Adipose tissue (tissue), 3 donors: ENCODE results near the gene PCDHGB2. TPM values are rescaled to one million over a fixed set of nuclear protein-coding genes. Genes with fewer than 3 reads are reported as not detected.
"Not testable (repeated sequence)": the region's sequence is repeated elsewhere in the genome, so short reads cannot be mapped to it uniquely, and the experiment has no call there.

Source experiments
- H3K27ac ChIP-seq: one replicate; pipeline ENCODE4 v1.5.1; 2013; ENCODE audit warnings: low read depth, low read length
- WGBS, 3 donors: extraction: QIAGEN DNeasy Blood & Tissue Kit; methylation state at CpG; one replicate each; pipeline ENCODE4 v1.1.7; 2013; 5-methylcytosine and 5-hydroxymethylcytosine counted together
- polyA plus RNA-seq, 3 donors: library from polyadenylated mRNA; stranded (reverse); fragments of 200-250 nt; gene quantifications; one replicate each; pipeline ENCODE4 v1.2.3, GENCODE V29; 2013
- donor health status: healthy with polysubstance abuse.
- donor health status: Bipolar disorder and iron deficiency.
- donor health status: healthy.

PCDHGB2 gene
- polyA plus RNA-seq, 3 donors, result 0.58 to 0.90 (median 0.71) TPM

DNA sequence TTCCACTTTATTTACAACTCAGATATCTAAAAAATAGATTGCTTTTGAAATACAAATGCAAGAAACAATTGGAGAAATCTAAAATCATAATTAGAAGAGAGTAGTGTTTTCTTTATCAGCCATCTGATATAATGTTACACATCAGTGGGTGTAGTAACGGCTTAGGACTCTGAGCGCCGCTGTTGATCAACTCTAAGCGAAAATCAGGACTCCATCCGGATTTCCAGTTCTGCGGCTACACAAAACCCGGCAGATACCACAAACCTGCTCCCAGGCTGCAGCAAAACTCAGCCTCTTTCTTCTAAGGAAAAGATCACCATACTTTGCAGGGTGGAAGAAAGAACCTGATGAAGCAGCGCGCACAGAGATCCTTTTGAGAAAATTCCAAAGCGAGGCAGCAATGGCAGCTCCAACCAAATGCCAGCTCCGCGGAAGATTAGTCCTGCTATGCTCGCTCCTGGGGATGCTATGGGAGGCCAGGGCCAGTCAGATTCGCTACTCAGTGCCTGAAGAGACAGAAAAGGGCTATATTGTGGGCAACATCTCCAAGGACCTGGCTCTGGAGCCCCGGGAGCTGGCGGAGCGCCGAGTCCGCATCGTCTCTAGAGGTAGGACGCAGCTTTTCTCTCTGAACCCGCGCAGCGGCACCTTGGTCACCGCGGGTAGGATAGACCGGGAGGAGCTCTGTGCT, 42.9 kb downstream of the PCDHGB2 start, which contains the start of gene PCDHGA9:
Gene PCDHGA9 (plus strand): TSS at position 226 of the 691 bp plus-strand sequence. CDS start 175 bp downstream, at position 401.
- H3K27ac ChIP-seq, result no peak within 1 kb of the TSS
- WGBS, 3 donors, result 14 to 16% (median 15%) methylated on average over 27 of the region's 27 CpGs

- 18 to 33% (median 23%) methylated on average over 22 of the region's 22 CpGs for WGBS, 3 donors
Measured at GRCh38 chr5:141403387-141403786, 43.6 kb downstream of the PCDHGB2 start.

GRCh38 chr5:141407790-141408505, 48.2 kb downstream of the PCDHGB2 start, which contains the start of gene PCDHGB6:
TSS of gene PCDHGB6 (plus strand) at chr5:141408021. CDS start at chr5:141408203, 182 bp downstream.
- not testable (repeated sequence) for H3K27ac ChIP-seq
- 9 to 12% (median 10%) methylated on average over 46 to 49 of the region's 51 CpGs for WGBS, 3 donors

More at GRCh38 chr5:141403387-141403786, 43.6 kb downstream of the PCDHGB2 start:
- no peak overlapping the region for H3K27ac ChIP-seq

DNA sequence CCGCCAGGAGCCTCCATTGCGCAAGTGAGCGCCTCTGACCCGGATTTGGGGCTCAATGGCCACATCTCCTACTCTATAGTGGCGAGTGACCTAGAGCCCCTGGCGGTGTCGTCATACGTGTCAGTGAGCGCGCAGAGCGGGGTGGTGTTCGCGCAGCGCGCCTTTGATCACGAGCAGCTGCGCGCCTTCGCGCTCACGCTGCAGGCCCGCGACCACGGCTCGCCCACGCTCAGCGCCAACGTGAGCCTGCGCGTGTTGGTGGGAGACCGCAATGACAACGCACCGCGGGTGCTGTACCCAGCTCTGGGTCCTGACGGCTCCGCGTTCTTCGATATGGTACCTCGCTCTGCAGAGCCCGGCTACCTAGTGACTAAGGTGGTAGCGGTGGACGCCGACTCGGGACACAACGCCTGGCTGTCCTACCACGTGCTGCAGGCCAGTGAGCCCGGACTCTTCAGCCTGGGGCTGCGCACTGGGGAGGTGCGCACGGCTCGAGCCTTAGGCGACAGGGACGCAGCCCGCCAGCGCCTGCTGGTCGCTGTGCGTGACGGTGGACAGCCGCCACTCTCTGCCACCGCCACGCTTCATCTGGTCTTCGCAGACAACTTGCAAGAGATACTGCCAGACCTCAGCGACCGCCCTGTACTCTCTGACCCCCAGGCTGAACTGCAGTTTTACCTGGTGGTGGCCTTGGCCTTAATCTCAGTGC, 50.0 kb downstream of the PCDHGB2 start:
- H3K27ac ChIP-seq, result no peak overlapping the region
- 17 to 27% (median 24%) methylated on average over 64 of the region's 64 CpGs for WGBS, 3 donors

DNA sequence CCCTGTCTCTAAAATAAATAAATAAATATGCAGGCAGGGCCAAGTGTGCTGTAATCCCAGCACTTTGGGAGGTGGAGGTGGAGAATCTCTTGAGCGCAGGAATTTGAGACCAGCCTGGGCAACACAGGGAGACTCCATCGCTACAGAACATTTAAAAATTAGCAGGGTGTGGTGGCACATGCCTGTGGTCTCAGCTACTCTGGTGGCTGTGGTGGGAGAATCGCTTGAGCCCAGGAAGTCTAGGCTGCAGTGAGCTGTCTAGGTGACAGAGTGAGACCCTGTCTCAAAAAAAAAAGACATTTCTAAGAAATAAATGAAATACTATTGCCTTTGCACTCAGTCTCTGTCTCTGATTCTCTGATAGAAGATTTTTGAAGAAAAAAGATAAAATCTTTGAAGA, 51.8 kb downstream of the PCDHGB2 start:
- 60 to 67% (median 61%) methylated on average over 3 of the region's 3 CpGs for WGBS, 3 donors
- H3K27ac ChIP-seq, result no peak overlapping the region

Other genes with a start within 250 kb of the PCDHGB2 start
- 1 to 10 TPM in 2 of 3 donors, under 1 TPM in 1; 0.90 to 2.9 (median 1.9) TPM for gene PCDHB4, start 238.2 kb upstream of the PCDHGB2 start, polyA plus RNA-seq
- gene PCDHB5, start 224.8 kb upstream of the PCDHGB2 start, polyA plus RNA-seq, result 1 to 10 TPM; 1.3 to 5.8 (median 1.6) TPM
- gene PCDHB6, start 209.9 kb upstream of the PCDHGB2 start, polyA plus RNA-seq, result under 1 TPM in 2 of 3 donors, not detected in 1; 0.33 to 0.46 TPM
- gene PCDHB7, start 187.3 kb upstream of the PCDHGB2 start, polyA plus RNA-seq, result 1 to 10 TPM in 1 of 3 donors, under 1 TPM in 2; 0.20 to 1.5 (median 0.79) TPM
- 1 to 10 TPM in 1 of 3 donors, under 1 TPM in 1, not detected in 1; 0.42 to 1.2 TPM for gene PCDHB8, start 182.2 kb upstream of the PCDHGB2 start, polyA plus RNA-seq
- 1 to 10 TPM in 1 of 3 donors, under 1 TPM in 2; 0.72 to 1.4 (median 0.90) TPM for gene PCDHB16, start 177.6 kb upstream of the PCDHGB2 start, polyA plus RNA-seq
- under 1 TPM; 0.38 to 0.88 (median 0.79) TPM for gene PCDHB9, start 172.8 kb upstream of the PCDHGB2 start, polyA plus RNA-seq
- gene PCDHB10, start 167.6 kb upstream of the PCDHGB2 start, polyA plus RNA-seq, result 1 to 10 TPM in 1 of 3 donors, under 1 TPM in 2; 0.41 to 1.1 (median 0.67) TPM
- gene PCDHB11, start 160.4 kb upstream of the PCDHGB2 start, polyA plus RNA-seq, result 1 to 10 TPM in 2 of 3 donors, under 1 TPM in 1; 0.45 to 1.4 (median 1.0) TPM
- gene PCDHB12, start 151.3 kb upstream of the PCDHGB2 start, polyA plus RNA-seq, result 1 to 10 TPM in 2 of 3 donors, under 1 TPM in 1; 0.81 to 1.2 (median 1.2) TPM
- gene PCDHB13, start 146.1 kb upstream of the PCDHGB2 start, polyA plus RNA-seq, result 1 to 10 TPM in 2 of 3 donors, under 1 TPM in 1; 0.34 to 1.7 (median 1.3) TPM
- 1 to 10 TPM; 1.3 to 2.5 (median 1.4) TPM for gene PCDHB14, start 136.7 kb upstream of the PCDHGB2 start, polyA plus RNA-seq
- 1 to 10 TPM in 2 of 3 donors, under 1 TPM in 1; 0.79 to 3.2 (median 2.0) TPM for gene PCDHB15, start 114.6 kb upstream of the PCDHGB2 start, polyA plus RNA-seq
- gene SLC25A2, start 55.9 kb upstream of the PCDHGB2 start, polyA plus RNA-seq, result under 1 TPM in 1 of 3 donors, not detected in 2; 0.03 TPM
- gene TAF7, start 39.2 kb upstream of the PCDHGB2 start, polyA plus RNA-seq, result 10 to 100 TPM; 32.2 to 62.0 (median 59.1) TPM
- under 1 TPM in 2 of 3 donors, not detected in 1; 0.10 to 0.25 TPM for gene PCDHGA1, start 29.5 kb upstream of the PCDHGB2 start, polyA plus RNA-seq
- gene PCDHGA2, start 21.2 kb upstream of the PCDHGB2 start, polyA plus RNA-seq, result 1 to 10 TPM in 1 of 3 donors, under 1 TPM in 2; 0.56 to 1.3 (median 0.89) TPM
- under 1 TPM; 0.45 to 0.82 (median 0.54) TPM for gene PCDHGA3, start 16.2 kb upstream of the PCDHGB2 start, polyA plus RNA-seq
- gene PCDHGB1, start 9.9 kb upstream of the PCDHGB2 start, polyA plus RNA-seq, result under 1 TPM; 0.11 to 0.36 (median 0.30) TPM
- gene PCDHGA4, start 5.0 kb upstream of the PCDHGB2 start, polyA plus RNA-seq, result under 1 TPM; 0.34 to 0.98 (median 0.82) TPM
- gene PCDHGA5, start 4.2 kb downstream of the PCDHGB2 start, polyA plus RNA-seq, result under 1 TPM; 0.34 to 0.52 (median 0.43) TPM
- gene PCDHGB3, start 10.2 kb downstream of the PCDHGB2 start, polyA plus RNA-seq, result under 1 TPM; 0.34 to 0.52 (median 0.40) TPM
- 1 to 10 TPM in 1 of 3 donors, under 1 TPM in 2; 0.45 to 1.3 (median 0.83) TPM for gene PCDHGA6, start 13.9 kb downstream of the PCDHGB2 start, polyA plus RNA-seq
- gene PCDHGA7, start 22.7 kb downstream of the PCDHGB2 start, polyA plus RNA-seq, result under 1 TPM; 0.11 to 0.38 (median 0.31) TPM
- gene PCDHGB4, start 27.7 kb downstream of the PCDHGB2 start, polyA plus RNA-seq, result 1 to 10 TPM in 1 of 3 donors, under 1 TPM in 2; 0.34 to 1.2 (median 0.60) TPM
- under 1 TPM; 0.07 to 0.45 (median 0.10) TPM for gene PCDHGA8, start 32.6 kb downstream of the PCDHGB2 start, polyA plus RNA-seq
- gene PCDHGB5, start 38.0 kb downstream of the PCDHGB2 start, polyA plus RNA-seq, result 1 to 10 TPM in 2 of 3 donors, under 1 TPM in 1; 0.11 to 3.1 (median 2.3) TPM
- under 1 TPM; 0.51 to 0.89 (median 0.67) TPM for gene PCDHGA9, start 42.8 kb downstream of the PCDHGB2 start, polyA plus RNA-seq
- gene PCDHGB6, start 48.0 kb downstream of the PCDHGB2 start, polyA plus RNA-seq, result 1 to 10 TPM; 1.0 to 2.4 (median 1.0) TPM
- 1 to 10 TPM in 1 of 3 donors, under 1 TPM in 2; 0.64 to 1.8 (median 0.79) TPM for gene PCDHGA10, start 53.0 kb downstream of the PCDHGB2 start, polyA plus RNA-seq
- gene PCDHGB7, start 57.7 kb downstream of the PCDHGB2 start, polyA plus RNA-seq, result 1 to 10 TPM; 2.3 to 4.9 (median 2.6) TPM
- 1 to 10 TPM in 1 of 3 donors, under 1 TPM in 2; 0.32 to 1.1 (median 0.79) TPM for gene PCDHGA11, start 61.1 kb downstream of the PCDHGB2 start, polyA plus RNA-seq
- gene PCDHGA12, start 70.5 kb downstream of the PCDHGB2 start, polyA plus RNA-seq, result 1 to 10 TPM in 2 of 3 donors, under 1 TPM in 1; 0.48 to 2.0 (median 1.2) TPM
- 100 to 1,000 TPM in 1 of 3 donors, 10 to 100 TPM in 2; 21.7 to 106 (median 37.2) TPM for gene PCDHGC3, start 116.0 kb downstream of the PCDHGB2 start, polyA plus RNA-seq
- gene PCDHGC4, start 125.0 kb downstream of the PCDHGB2 start, polyA plus RNA-seq, result under 1 TPM; 0.05 to 0.34 (median 0.15) TPM
- gene PCDHGC5, start 129.1 kb downstream of the PCDHGB2 start, polyA plus RNA-seq, result under 1 TPM; 0.06 to 0.56 (median 0.07) TPM